Activated naive CD8-positive, alpha-beta T cell treated with anti-CD3 and anti-CD28 coated beads, Interleukin-2, amount 50 U/mL, for 24 hours (primary cell): ENCODE results near the gene HOXC10.

Experiments
- ATAC-seq: fragments of 150-1000 bp; cut with Tn5 transposase; one replicate; pipeline ENCODE4 v1.10.0; 2021
- DNase-seq: peaks from one replicate; pipeline ENCODE4 v3.0.0; 2021
- H3K27ac Mint-ChIP-seq: one replicate; pipeline ENCODE4 v1.8.0; 2021; ENCODE audit warnings: mild to moderate bottlenecking, mixed read lengths
- H3K27me3 Mint-ChIP-seq: one replicate; pipeline ENCODE4 v1.8.0; 2021; ENCODE audit warnings: mixed read lengths
- H3K36me3 Mint-ChIP-seq: one replicate; pipeline ENCODE4 v1.8.0; 2021; ENCODE audit warnings: low read depth, mixed read lengths
- H3K4me1 Mint-ChIP-seq: one replicate; pipeline ENCODE4 v1.8.0; 2021; ENCODE audit warnings: mixed read lengths
- H3K4me3 Mint-ChIP-seq: one replicate; pipeline ENCODE4 v1.8.0; 2021; ENCODE audit warnings: mild to moderate bottlenecking, moderate library complexity, mixed read lengths
- H3K9me3 Mint-ChIP-seq: one replicate; pipeline ENCODE4 v1.8.0; 2021; ENCODE audit warnings: mixed read lengths

The HOXC10 gene

GRCh38 chr12:54004063-54004840 is 19.3 kb downstream of the HOXC10 start:
- no peaks in the 10 kb centered on the region for H3K36me3 Mint-ChIP-seq
- H3K27me3 Mint-ChIP-seq = peaks cover 92% of the 10 kb centered on the region
- ATAC-seq = no peak
- H3K9me3 Mint-ChIP-seq = no peaks in the 10 kb centered on the region
- DNase-seq = no peak
- no peak overlapping the region for H3K4me3 Mint-ChIP-seq
- no peak overlapping the region for H3K27ac Mint-ChIP-seq
- H3K4me1 Mint-ChIP-seq = peaks cover 20% of the 10 kb centered on the region

- Mint-ChIP-seq H3K9me3 (no peaks in the 10 kb centered on the region), H3K36me3 (no peaks in the 10 kb centered on the region), H3K4me1 (peaks cover 25% of the 10 kb centered on the region), H3K4me3 (no peak overlapping the region), H3K27ac (no peak overlapping the region), H3K27me3 (peaks cover 93% of the 10 kb centered on the region)
- ATAC-seq (no peak), DNase-seq (no peak)
These were observed 20.0 kb downstream of the HOXC10 start for GRCh38 chr12:54004841-54005530.

- Mint-ChIP-seq H3K27ac (no peak overlapping the region), H3K4me1 (peaks cover 26% of the 10 kb centered on the region), H3K9me3 (no peaks in the 10 kb centered on the region), H3K4me3 (no peak overlapping the region), H3K27me3 (peaks cover 94% of the 10 kb centered on the region), H3K36me3 (no peaks in the 10 kb centered on the region)
- DNase-seq (no peak), ATAC-seq (no peak)
These were observed 20.5 kb downstream of the HOXC10 start for GRCh38 chr12:54005531-54005852.

GRCh38 chr12:54005853-54006558 is 21.1 kb downstream of the HOXC10 start:
- no peak overlapping the region for H3K27ac Mint-ChIP-seq
- peaks cover 92% of the 10 kb centered on the region for H3K27me3 Mint-ChIP-seq
- H3K4me1 Mint-ChIP-seq = peaks cover 27% of the 10 kb centered on the region

GRCh38 chr12:54006559-54007220 is 21.7 kb downstream of the HOXC10 start:
- no peak for ATAC-seq
- H3K27me3 Mint-ChIP-seq = peaks cover 92% of the 10 kb centered on the region
- H3K36me3 Mint-ChIP-seq = no peaks in the 10 kb centered on the region
- H3K4me1 Mint-ChIP-seq = peaks cover 32% of the 10 kb centered on the region
- no peak for DNase-seq
- H3K27ac Mint-ChIP-seq = no peak overlapping the region
- H3K4me3 Mint-ChIP-seq = peak overlapping the region; percentile 60
- no peaks in the 10 kb centered on the region for H3K9me3 Mint-ChIP-seq

More at GRCh38 chr12:54005853-54006558, 21.1 kb downstream of the HOXC10 start:
- ATAC-seq (peak; percentile 90), DNase-seq (peak; percentile 88)
- no peaks in the 10 kb centered on the region for H3K9me3 Mint-ChIP-seq
- H3K4me3 Mint-ChIP-seq = peak overlapping the region; percentile 60
- H3K36me3 Mint-ChIP-seq = no peaks in the 10 kb centered on the region

- Mint-ChIP-seq H3K27me3 (peaks cover 92% of the 10 kb centered on the region), H3K4me3 (no peak overlapping the region), H3K9me3 (no peaks in the 10 kb centered on the region), H3K4me1 (peaks cover 30% of the 10 kb centered on the region), H3K36me3 (no peaks in the 10 kb centered on the region), H3K27ac (no peak overlapping the region)
- DNase-seq (no peak), ATAC-seq (no peak)
These were observed 22.8 kb downstream of the HOXC10 start for GRCh38 chr12:54007538-54008259.

- H3K27ac Mint-ChIP-seq = no peak overlapping the region
- no peak for DNase-seq
- no peak overlapping the region for H3K4me3 Mint-ChIP-seq
- no peak for ATAC-seq
- peaks cover 91% of the 10 kb centered on the region for H3K27me3 Mint-ChIP-seq
- peaks cover 30% of the 10 kb centered on the region for H3K4me1 Mint-ChIP-seq
- H3K9me3 Mint-ChIP-seq = no peaks in the 10 kb centered on the region
- no peaks in the 10 kb centered on the region for H3K36me3 Mint-ChIP-seq
These were observed 23.3 kb downstream of the HOXC10 start for GRCh38 chr12:54008260-54008552.

GRCh38 chr12:54009171-54010052 is 24.5 kb downstream of the HOXC10 start:
- H3K4me3 Mint-ChIP-seq = peak overlapping the region; percentile 59
- no peak for DNase-seq

GRCh38 chr12:54010053-54010971 is 25.4 kb downstream of the HOXC10 start:
- Mint-ChIP-seq H3K27ac (peak overlapping the region; percentile 42), H3K4me1 (peaks cover 33% of the 10 kb centered on the region), H3K36me3 (no peaks in the 10 kb centered on the region), H3K4me3 (no peak overlapping the region), H3K27me3 (peaks cover 93% of the 10 kb centered on the region), H3K9me3 (no peaks in the 10 kb centered on the region)
- DNase-seq (no peak), ATAC-seq (no peak)

More at GRCh38 chr12:54009171-54010052, 24.5 kb downstream of the HOXC10 start:
- peaks cover 93% of the 10 kb centered on the region for H3K27me3 Mint-ChIP-seq
- peak overlapping the region; percentile 42 for H3K27ac Mint-ChIP-seq
- no peak for ATAC-seq
- H3K9me3 Mint-ChIP-seq = no peaks in the 10 kb centered on the region
- peaks cover 30% of the 10 kb centered on the region for H3K4me1 Mint-ChIP-seq
- no peaks in the 10 kb centered on the region for H3K36me3 Mint-ChIP-seq

- ATAC-seq (no peak), DNase-seq (no peak)
- Mint-ChIP-seq H3K4me1 (peaks cover 26% of the 10 kb centered on the region), H3K4me3 (no peak overlapping the region), H3K27ac (no peak overlapping the region), H3K9me3 (no peaks in the 10 kb centered on the region), H3K27me3 (peaks cover 93% of the 10 kb centered on the region), H3K36me3 (no peaks in the 10 kb centered on the region)
These were observed 26.2 kb downstream of the HOXC10 start for GRCh38 chr12:54010972-54011664.

GRCh38 chr12:54011665-54012532 is 27.0 kb downstream of the HOXC10 start:
- Mint-ChIP-seq H3K27ac (no peak overlapping the region), H3K27me3 (peaks cover 91% of the 10 kb centered on the region), H3K4me3 (no peak overlapping the region), H3K4me1 (peaks cover 19% of the 10 kb centered on the region), H3K36me3 (no peaks in the 10 kb centered on the region), H3K9me3 (no peaks in the 10 kb centered on the region)
- ATAC-seq (no peak), DNase-seq (no peak)
